ENCODE measurements around the gene DOP1B.

DOP1B gene

DNA sequence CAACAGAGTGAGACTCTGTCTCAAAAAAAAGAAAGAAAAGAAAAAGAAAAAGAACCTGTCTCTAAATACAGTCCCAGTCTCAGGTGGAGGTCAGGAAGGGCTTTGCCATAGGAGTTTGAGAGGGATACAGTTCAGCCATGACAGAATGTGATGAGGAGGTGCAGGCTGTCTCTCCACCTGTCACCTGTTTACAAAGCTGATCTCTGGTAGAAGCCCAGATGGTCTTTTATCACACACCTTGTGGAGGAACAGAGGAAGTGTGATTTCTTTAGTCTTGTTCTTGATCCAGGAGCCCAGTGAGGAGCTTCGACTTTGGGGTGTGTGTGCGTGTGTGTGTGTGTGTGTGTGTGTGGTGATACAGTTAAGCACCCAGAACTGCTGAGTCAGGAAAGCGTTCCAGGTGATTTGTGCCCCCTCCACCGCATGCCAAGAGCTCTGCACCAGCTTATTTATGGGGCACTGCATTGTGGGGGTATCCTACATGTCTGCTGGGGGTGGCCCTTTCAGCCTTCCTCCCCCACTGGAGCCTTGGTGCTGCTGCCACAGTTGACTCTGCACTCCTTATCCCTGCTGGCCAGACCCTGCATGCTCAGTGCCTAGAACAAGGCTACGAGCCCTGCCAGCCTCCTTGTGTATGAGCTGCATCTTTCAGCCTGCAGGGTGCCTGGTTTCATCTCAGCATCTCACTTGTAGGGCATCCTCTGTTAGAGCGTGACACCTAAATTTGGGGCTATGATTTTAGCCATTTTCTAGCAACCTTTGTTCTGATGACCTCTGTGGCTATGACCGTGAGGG is 19.3 kb downstream of the DOP1B start:
- Histone ChIP-seq H3K27me3 (no peaks in the 10 kb centered on the region), H3K4me3 (ENCODE audit: low read depth, low read length) (no peak overlapping the region), H3K4me1 (no peaks in the 10 kb centered on the region), H3K9me3 (no peaks in the 10 kb centered on the region), H3K36me3 (no peaks in the 10 kb centered on the region)
- DNase-seq: no peak
- TF ChIP-seq, protein P1, sequence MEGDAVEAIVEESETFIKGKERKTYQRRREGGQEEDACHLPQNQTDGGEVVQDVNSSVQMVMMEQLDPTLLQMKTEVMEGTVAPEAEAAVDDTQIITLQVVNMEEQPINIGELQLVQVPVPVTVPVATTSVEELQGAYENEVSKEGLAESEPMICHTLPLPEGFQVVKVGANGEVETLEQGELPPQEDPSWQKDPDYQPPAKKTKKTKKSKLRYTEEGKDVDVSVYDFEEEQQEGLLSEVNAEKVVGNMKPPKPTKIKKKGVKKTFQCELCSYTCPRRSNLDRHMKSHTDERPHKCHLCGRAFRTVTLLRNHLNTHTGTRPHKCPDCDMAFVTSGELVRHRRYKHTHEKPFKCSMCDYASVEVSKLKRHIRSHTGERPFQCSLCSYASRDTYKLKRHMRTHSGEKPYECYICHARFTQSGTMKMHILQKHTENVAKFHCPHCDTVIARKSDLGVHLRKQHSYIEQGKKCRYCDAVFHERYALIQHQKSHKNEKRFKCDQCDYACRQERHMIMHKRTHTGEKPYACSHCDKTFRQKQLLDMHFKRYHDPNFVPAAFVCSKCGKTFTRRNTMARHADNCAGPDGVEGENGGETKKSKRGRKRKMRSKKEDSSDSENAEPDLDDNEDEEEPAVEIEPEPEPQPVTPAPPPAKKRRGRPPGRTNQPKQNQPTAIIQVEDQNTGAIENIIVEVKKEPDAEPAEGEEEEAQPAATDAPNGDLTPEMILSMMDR (IDR thresholded peaks at IDR 0.05; ENCODE audit: low read depth, low read length): no peak

DNA sequence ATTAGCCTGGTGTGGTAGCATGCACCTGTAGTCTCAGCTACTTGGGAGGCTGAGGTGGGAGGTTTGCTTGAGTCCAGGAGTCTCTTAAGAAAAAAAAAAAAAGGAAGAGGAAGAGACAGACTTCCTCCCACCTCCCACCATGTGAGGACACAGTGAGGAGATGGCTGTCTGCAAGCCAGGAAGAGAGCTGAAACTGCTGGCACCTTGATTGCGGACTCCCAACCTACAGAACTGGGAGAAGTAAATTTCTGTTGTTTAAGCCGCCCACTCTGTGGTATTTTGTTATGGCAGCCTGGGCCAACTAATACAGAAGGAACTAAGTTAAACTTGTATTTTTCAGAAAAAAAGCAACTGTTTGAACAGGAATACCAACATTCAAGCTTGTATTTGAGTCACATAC is 21.7 kb downstream of the DOP1B start:
- TF ChIP-seq, protein P1 (IDR thresholded peaks at IDR 0.05; ENCODE audit: low read depth, low read length): no peak
- H3K4me1 ChIP-seq: no peaks in the 10 kb centered on the region
- no peaks in the 10 kb centered on the region for H3K36me3 ChIP-seq
- H3K27me3 ChIP-seq: no peaks in the 10 kb centered on the region
- no peak overlapping the region for H3K4me3 ChIP-seq (ENCODE audit: low read depth, low read length)
- no peaks in the 10 kb centered on the region for H3K9me3 ChIP-seq
- DNase-seq: no peak

DNA sequence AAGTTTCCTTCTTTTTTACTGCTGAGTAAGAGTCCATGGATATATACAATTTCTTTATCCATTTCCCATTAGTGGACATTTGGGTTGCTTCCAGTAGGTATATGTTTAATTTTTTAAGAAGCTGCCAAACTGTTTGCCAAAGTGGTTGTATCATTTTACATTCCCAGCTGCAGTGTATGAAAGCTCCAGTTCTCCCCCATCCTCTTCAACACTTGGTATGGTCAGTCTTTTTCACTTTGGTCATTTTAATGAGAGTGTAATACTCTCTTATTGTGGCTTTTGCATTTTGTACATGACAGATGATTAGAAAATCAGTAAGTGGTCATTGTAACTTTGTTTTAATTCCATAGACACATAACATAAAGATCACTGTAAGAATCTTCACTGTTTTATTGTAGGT is 22.5 kb downstream of the DOP1B start:
- TF ChIP-seq, protein P1 (IDR thresholded peaks at IDR 0.05; ENCODE audit: low read depth, low read length): no peak
- no peaks in the 10 kb centered on the region for H3K9me3 ChIP-seq
- H3K4me1 ChIP-seq: no peaks in the 10 kb centered on the region
- no peak overlapping the region for H3K4me3 ChIP-seq (ENCODE audit: low read depth, low read length)
- H3K36me3 ChIP-seq: no peaks in the 10 kb centered on the region
- DNase-seq: no peak
- H3K27me3 ChIP-seq: no peaks in the 10 kb centered on the region

DNA sequence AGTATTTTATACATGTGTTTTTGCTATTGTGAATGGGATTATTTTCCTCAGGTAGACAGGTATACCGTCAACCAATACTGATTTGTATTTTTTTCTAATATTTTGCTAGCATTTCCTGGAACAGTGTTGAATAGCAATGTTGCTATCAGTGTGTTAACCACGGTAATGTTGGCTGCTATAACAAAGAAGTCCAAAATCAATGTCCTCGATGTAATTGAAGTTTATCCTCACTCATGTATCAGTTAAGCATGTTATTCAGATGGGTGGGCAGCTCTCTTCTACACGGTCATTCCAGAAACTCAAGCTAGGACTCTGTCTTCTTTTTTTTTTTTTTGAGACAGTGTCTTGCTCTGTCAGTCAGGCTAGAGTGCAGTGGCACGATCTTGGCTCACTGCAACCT is 24.3 kb downstream of the DOP1B start:
- H3K9me3 ChIP-seq: no peaks in the 10 kb centered on the region
- H3K4me1 ChIP-seq: no peaks in the 10 kb centered on the region
- no peak for DNase-seq
- H3K27me3 ChIP-seq: no peaks in the 10 kb centered on the region
- H3K36me3 ChIP-seq: no peaks in the 10 kb centered on the region
- no peak overlapping the region for H3K4me3 ChIP-seq (ENCODE audit: low read depth, low read length)
- TF ChIP-seq, protein P1 (IDR thresholded peaks at IDR 0.05; ENCODE audit: low read depth, low read length): no peak

DNA sequence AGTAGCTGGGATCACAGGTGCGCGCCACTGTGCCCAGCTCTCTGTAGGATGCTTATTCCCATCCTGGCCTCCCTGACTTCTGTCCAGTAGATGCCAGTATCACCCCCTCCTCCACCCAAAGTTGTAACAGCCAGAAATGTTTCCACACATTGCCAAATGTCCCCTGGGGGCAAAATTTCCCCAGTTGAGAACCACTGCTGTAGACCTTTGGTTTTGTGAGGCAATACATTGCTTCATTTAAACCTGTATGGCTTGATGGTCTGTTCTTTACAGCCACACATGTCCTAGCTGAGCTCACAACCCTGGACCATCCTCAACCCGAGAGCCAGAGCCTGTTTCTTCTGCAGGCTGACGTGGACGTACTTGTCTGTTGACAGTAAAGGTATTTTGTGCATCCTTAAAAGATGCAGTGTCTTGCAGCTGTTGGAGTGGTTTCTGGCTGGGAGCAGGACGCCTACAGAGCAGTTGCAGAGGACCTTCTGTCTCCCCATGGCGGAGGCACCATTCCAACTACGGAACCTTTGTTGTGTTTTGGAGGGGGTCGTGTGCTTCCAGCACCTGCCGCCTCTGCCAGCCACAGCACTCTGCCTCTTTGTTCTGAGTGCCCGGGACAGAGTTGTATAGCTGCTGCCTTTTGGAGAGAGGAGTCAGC is 26.6 kb downstream of the DOP1B start:
- H3K27me3 ChIP-seq: no peaks in the 10 kb centered on the region
- TF ChIP-seq, protein P1 (IDR thresholded peaks at IDR 0.05; ENCODE audit: low read depth, low read length): no peak
- H3K4me1 ChIP-seq: no peaks in the 10 kb centered on the region
- no peaks in the 10 kb centered on the region for H3K36me3 ChIP-seq
- no peak overlapping the region for H3K4me3 ChIP-seq (ENCODE audit: low read depth, low read length)
- DNase-seq: no peak
- no peaks in the 10 kb centered on the region for H3K9me3 ChIP-seq

DNA sequence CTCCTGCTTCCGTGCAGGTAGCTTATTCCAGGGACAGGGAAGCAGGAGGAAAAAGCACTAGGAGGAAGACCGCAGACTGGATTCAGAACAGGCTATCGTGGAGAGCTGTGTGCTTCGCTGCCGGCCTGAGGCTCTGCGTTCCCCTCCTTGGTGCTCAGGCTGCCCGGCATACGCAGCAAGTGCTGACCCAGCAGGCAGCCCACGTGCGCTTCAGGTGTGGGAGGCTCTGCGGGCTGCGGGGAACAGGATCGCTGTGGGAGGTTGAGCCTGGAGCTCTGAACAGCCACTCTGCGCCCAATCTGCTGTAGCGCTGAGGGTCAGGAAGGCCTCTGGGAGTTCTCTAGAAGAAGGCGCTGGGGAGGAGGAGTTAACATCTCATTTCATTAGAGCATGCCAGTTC is 27.9 kb downstream of the DOP1B start:
- Histone ChIP-seq H3K4me3 (ENCODE audit: low read depth, low read length) (no peak overlapping the region), H3K9me3 (no peaks in the 10 kb centered on the region), H3K27me3 (no peaks in the 10 kb centered on the region), H3K4me1 (no peaks in the 10 kb centered on the region), H3K36me3 (no peaks in the 10 kb centered on the region)
- TF ChIP-seq, protein P1 (IDR thresholded peaks at IDR 0.05; ENCODE audit: low read depth, low read length): no peak
- no peak for DNase-seq
